Measurements from ENCODE around the gene MOB3B.

MOB3B gene

DNA sequence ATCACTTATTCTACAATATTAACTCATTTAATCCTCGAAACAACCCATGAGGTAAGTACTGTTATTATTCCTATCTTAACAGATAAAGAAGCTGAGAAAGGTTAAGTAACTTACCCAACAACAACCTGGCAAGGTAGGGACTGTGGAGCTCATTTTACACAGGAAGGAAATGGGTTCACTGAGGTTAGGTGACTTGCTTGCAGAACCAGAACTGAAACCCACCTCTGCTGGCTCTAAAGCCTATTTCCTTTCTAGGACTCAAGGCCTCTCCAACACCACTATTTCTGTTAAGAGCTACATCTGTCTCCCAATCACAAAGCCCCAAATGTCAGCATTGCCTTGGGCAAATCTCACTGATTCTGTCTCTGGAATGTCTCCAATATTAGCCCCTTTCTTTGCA is 44.5 kb downstream of the MOB3B start:
- Histone ChIP-seq H3K27me3 (no peaks in the 10 kb centered on the region), H3K4me3 (no peak overlapping the region), H3K27ac (no peak overlapping the region), H3K4me1 (no peaks in the 10 kb centered on the region), H3K9me3 (no peaks in the 10 kb centered on the region), H3K36me3 (no peaks in the 10 kb centered on the region)
- intact Hi-C loops (cut with DNase I; ENCODE audit: low total_unique reads): no loop called here
- TF ChIP-seq, protein P1, sequence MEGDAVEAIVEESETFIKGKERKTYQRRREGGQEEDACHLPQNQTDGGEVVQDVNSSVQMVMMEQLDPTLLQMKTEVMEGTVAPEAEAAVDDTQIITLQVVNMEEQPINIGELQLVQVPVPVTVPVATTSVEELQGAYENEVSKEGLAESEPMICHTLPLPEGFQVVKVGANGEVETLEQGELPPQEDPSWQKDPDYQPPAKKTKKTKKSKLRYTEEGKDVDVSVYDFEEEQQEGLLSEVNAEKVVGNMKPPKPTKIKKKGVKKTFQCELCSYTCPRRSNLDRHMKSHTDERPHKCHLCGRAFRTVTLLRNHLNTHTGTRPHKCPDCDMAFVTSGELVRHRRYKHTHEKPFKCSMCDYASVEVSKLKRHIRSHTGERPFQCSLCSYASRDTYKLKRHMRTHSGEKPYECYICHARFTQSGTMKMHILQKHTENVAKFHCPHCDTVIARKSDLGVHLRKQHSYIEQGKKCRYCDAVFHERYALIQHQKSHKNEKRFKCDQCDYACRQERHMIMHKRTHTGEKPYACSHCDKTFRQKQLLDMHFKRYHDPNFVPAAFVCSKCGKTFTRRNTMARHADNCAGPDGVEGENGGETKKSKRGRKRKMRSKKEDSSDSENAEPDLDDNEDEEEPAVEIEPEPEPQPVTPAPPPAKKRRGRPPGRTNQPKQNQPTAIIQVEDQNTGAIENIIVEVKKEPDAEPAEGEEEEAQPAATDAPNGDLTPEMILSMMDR (IDR thresholded peaks at IDR 0.05): no peak
- no peak for DNase-seq

DNA sequence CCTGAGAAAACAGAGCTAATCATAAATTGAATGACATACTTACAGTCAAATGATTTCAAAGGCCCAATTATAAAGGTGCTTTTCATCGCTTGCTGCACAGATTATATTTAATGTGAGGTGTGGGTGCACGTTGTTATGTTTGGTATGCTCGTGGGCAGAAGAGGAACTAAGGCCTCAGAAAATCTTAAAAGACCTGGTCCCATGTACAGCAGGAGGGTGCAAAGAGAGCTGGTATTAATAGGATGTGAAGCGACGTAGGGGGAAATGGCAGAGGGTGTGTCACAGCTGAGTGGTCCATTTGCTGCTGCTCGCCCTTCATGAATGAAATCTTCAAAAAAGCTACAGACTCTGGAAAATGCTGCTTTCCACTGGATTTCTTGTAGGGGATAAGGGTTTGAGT is 46.0 kb downstream of the MOB3B start:
- no peak for DNase-seq
- Histone ChIP-seq H3K9me3 (peaks cover 0 to 8% (median 5%) of the 10 kb centered on the region in 3 donors), H3K4me3 (no peak overlapping the region), H3K27ac (no peak overlapping the region), H3K36me3 (no peaks in the 10 kb centered on the region), H3K27me3 (no peaks in the 10 kb centered on the region), H3K4me1 (no peaks in the 10 kb centered on the region)
- TF ChIP-seq, protein P1 (IDR thresholded peaks at IDR 0.05): no peak
- intact Hi-C loops (cut with DNase I; ENCODE audit: low total_unique reads): no loop called here

DNA sequence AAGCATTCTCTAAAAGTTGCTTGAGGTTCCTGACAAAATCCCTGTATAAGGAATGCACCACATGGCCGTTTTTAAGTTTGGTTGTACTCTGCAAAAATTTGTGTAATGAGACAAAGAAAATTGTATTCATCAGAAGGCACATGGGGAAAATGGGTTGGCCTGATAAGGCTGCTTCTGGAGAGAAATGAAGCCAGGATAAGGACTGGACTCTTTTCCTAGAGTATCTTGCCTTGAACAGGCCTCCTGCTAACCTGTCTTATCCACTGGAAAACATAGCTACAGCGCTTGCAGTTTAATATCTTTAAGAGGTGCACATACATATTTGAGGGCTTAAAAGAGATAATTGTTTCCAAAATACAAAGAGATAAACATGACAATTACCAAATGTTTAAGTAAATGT is 46.9 kb downstream of the MOB3B start:
- H3K4me3 ChIP-seq: no peak overlapping the region
- TF ChIP-seq, protein P1 (IDR thresholded peaks at IDR 0.05): no peak
- H3K4me1 ChIP-seq: no peaks in the 10 kb centered on the region
- DNase-seq: no peak
- intact Hi-C loops (cut with DNase I; ENCODE audit: low total_unique reads): no loop called here
- H3K27me3 ChIP-seq: no peaks in the 10 kb centered on the region
- no peaks in the 10 kb centered on the region for H3K36me3 ChIP-seq
- peaks cover 0 to 8% (median 5%) of the 10 kb centered on the region in 3 donors for H3K9me3 ChIP-seq
- H3K27ac ChIP-seq: no peak overlapping the region

DNA sequence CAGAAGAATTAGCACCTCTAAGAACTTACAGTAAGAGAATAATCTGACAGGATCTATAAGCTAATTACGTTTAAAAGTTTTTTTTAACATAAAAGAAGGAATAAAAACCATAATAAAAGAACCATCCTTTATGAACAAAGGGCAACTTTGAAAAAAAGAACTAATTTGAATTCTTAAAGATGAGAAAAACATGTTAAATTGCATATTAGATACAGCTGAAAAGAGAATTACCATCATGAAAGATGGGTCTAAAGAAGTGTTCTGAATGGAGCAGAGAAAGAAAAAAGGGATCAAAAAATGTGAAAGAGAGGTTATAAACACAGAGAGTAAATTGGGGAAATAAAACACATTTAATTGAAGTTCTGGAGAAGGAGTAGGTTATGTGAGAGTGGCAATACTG is 51.3 kb downstream of the MOB3B start:
- Histone ChIP-seq H3K27ac (no peak overlapping the region), H3K27me3 (no peaks in the 10 kb centered on the region), H3K4me1 (peaks cover 0 to 11% (median 4%) of the 10 kb centered on the region in 4 donors), H3K4me3 (no peak overlapping the region), H3K36me3 (no peaks in the 10 kb centered on the region), H3K9me3 (peaks cover 0 to 8% (median 5%) of the 10 kb centered on the region in 3 donors)
- TF ChIP-seq, protein P1 (IDR thresholded peaks at IDR 0.05): no peak
- DNase-seq: no peak
- intact Hi-C loops (cut with DNase I; ENCODE audit: low total_unique reads): no loop called here

DNA sequence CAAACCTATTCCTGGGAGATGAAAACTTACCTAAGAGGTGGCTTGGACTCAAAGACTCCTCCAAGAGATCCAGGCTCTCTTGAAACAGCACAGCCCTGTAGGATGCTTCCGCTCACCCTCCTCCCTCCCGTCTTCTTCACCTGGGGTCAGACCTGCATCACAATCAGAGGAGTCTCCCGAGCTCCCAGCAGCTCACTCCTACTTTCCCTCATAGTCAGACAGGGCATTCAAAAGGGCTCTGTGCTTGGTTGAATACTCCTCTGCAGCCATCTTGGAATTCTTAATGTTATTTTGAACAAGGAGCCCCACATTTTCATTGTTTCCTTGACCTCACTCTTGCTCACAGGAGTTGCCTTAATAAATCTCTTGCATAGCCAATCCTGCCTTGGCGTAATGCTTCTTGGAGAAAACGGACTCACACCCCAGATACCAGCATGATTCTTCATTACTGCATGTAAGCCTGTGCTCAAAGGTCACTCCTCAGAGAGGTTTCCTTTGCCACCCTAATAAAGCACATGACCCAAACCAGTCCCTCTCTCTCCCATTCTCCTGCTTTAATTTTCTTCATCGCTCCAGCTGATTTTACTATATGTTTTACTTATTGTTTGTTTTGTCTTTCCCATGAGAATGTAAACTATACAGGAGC is 52.6 kb downstream of the MOB3B start:
- intact Hi-C loops (cut with DNase I; ENCODE audit: low total_unique reads): no loop called here
- H3K27ac ChIP-seq: no peak overlapping the region
- H3K27me3 ChIP-seq: no peaks in the 10 kb centered on the region
- H3K9me3 ChIP-seq: peaks cover 0 to 8% (median 5%) of the 10 kb centered on the region in 3 donors
- no peaks in the 10 kb centered on the region for H3K36me3 ChIP-seq
- H3K4me3 ChIP-seq: no peak overlapping the region
- TF ChIP-seq, protein P1 (IDR thresholded peaks at IDR 0.05): no peak
- H3K4me1 ChIP-seq: peaks cover 0 to 24% (median 12%) of the 10 kb centered on the region in 4 donors
- DNase-seq: no peak
